Left ventricle myocardium superior (tissue), 1 donor: ENCODE data around the gene SLC6A3. TPM values are rescaled to one million over a fixed set of nuclear protein-coding genes. Genes with fewer than 3 reads are reported as not detected.
"Not testable (repeated sequence)": the region's sequence is repeated elsewhere in the genome, so short reads cannot be mapped to it uniquely, and the experiment has no call there.

Source experiments
- ATAC-seq: fragments of 200-7000 bp; cut with Tn5 transposase; one replicate; pipeline ENCODE4 v1.9.1; 2020; ENCODE audit warnings: mild to moderate bottlenecking, moderate library complexity
- DNase-seq: peaks from one replicate; pipeline ENCODE4 v3.0.0-alpha.2; 2020
- intact Hi-C: fragments of 100-400 bp; cut with micrococcal nuclease; formaldehyde crosslinking; loops from one replicate; pipeline ENCODE4 v1.11.0; 2022
- total RNA-seq: library from RNA; stranded (reverse); fragmentation: NEBNext Ultra II Directional; extraction: Animal tissue kit (Norgen Biotek cat#: 25700); gene quantifications from one replicate; pipeline ENCODE4 v1.2.1, GENCODE V29; 2021
- donor health status: DM: no; HTN: yes; CAD: no; lungs with severe emphysema.

Gene SLC6A3
- total RNA-seq, 1 donor from 2014 or later, result not detected

- DNase-seq, result no peak
- ATAC-seq, result no peak
- intact Hi-C loops, result no loop called here
Observed at GRCh38 chr5:1364211-1364610, 81.0 kb downstream of the SLC6A3 start.

GRCh38 chr5:1363581-1363980, 81.7 kb downstream of the SLC6A3 start:
- no peak for ATAC-seq
- intact Hi-C loops, result no loop called here
- no peak for DNase-seq

DNA sequence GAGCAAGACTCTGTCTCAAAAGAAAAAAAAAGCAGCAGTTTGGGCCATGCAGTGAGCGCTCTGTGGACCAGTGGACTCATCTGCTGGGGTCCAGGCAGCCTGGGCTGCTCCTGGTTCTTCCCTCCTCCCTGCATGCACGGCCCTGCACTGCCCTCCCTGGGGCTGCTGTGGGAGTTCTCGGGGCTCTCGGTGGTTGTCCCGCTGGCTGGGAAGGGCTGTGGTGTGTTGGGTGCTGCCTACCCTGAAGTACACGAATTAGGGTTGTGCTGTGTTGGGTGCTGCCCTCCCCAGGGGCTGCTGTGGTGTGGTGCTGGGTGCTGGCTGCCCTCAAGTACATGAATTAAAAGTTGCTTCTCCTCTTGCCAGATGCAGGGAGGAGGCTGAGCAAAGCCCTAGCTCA, 82.1 kb downstream of the SLC6A3 start:
- DNase-seq, result no peak
- ATAC-seq, result no peak
- intact Hi-C loops, result no loop called here

DNA sequence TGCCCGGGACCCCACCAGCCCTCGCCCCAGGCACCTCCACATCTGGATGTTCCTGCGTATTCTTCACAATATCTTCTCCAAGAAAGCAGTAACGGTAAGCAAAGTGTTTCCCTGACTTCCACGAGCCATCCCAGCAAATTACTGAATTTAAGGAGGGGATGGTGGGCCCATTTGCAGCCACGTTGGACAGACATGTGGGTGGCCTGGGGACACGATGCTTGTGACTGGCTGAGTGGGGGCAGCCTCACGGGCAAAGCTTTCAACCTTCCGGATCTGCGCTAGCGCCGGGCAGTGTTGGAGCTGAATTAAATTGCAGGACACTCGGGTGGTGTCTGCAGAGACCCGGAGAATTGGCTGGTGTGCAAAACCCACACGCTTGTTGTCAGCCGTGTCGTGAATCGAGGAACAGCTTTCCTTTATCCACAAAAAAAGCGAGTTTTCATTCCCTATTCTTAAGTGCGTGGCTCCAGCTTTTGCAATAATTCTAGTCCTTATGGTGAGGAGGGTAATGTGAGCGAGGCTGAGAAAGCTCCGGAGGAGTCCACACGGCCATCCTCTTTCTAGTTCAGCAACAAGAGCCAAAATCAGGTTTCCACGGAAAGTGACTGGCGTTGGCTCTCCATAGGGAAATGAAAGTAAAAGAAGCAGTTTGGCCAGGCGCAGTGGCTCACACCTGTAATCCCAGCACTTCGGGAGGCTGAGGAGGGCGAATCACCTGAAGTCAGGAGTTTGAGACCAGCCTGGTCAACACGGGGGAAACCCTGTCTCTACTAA, 82.8 kb downstream of the SLC6A3 start:
- intact Hi-C loops, result no loop called here
- ATAC-seq (no peak), DNase-seq (no peak)

DNA sequence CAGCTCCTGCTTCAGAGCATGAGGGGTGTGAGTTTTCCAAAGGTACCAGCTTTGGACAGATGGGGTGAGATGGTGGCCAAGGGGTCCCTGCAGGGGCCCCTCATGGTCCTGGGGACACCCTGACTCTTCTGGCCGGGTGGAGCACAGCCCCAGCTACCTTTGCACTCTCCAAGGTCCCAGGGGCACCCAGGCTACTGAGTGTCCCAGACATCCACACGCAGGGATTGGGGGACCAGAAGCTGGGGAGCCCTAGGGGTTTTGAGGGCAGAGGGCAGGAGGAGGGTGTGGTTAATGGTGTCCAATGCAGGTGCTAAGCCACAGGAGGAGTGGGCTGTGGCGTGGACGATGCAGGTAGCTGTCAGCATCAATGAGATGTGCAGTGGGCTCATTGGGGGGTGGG, 84.4 kb downstream of the SLC6A3 start:
- ATAC-seq, result no peak
- no peak for DNase-seq
- intact Hi-C loops, result no loop called here

GRCh38 chr5:1360367-1360766, 84.9 kb downstream of the SLC6A3 start:
- DNase-seq, ATAC-seq, intact Hi-C loops: not testable (repeated sequence)

DNA sequence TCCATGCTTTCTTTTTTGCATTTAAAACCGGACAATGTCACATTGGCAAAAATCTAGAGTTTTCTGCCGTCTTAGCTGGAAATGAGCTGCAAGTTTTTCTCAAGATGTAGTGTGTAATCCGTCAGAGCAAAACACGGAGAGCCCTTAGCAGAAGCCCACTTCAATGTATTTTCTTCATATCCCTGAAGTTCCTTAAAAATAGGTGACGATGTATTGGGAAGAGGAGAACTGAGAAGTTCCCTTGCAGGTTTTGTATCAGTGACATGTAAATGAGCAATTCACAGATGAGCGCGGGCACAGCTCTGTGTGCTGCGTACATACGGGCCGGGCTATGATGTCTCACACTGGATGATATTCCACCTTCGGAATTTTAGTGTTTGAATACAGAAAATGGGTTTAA, 85.5 kb downstream of the SLC6A3 start:
- no peak for DNase-seq
- intact Hi-C loops, result no loop called here
- no peak for ATAC-seq

GRCh38 chr5:1359031-1359645, 86.1 kb downstream of the SLC6A3 start:
- DNase-seq, result no peak
- intact Hi-C loops, result no loop called here
- ATAC-seq, result no peak

DNA sequence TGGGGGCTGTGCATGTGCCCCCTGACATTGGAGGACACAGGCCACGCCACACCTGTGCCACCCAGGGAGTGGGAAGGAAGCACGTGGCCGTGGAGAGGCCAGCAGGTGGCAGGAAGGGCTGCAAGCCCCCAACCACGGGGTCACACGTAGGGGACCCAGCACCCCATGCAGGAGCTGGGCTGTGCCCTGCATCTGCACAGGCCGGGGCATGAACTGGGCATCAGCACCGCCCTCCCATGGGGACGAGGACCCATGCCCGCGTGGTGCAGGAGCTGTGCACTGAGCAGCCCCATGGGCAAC, 86.6 kb downstream of the SLC6A3 start:
- DNase-seq (no peak), ATAC-seq (no peak)
- intact Hi-C loops, result no loop called here

DNA sequence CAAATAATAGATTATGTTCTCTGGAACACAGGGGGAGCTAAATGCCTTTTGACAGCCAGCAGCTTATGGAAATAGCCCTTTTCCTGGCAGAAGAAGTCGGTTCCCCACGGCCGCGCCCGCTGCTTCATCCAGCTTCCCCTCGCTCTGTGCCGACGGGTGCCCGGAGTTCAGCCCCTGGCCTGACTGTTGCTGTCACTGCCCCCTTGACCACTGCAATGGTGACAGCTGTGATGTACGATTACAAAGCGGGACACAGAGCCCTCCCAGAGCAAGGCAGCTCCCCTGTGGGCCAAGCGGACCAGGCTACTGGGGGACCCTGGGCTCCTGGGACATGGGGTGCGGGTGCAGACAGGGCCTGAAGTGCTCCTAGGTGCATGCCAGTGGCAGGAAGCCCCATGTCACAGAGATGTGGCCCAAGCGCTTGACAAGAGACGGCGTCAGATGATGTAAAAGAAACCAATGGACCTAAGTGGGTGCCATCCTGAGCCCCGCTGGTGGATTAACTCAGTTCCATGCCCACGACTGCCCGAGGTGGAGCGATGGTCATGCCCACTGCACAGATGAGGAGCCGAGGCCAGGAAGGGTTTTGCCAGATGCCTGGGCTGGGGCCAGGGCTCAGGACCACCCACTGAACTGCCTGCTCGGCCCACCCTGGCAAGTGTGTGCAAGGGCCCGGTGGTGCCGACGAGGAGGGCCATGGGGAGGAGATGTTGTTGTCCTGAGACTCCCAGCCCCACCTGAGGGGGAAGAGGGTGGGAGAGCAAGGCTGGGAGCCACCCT, 87.1 kb downstream of the SLC6A3 start:
- intact Hi-C loops, result no loop called here
- DNase-seq (no peak), ATAC-seq (no peak)

DNA sequence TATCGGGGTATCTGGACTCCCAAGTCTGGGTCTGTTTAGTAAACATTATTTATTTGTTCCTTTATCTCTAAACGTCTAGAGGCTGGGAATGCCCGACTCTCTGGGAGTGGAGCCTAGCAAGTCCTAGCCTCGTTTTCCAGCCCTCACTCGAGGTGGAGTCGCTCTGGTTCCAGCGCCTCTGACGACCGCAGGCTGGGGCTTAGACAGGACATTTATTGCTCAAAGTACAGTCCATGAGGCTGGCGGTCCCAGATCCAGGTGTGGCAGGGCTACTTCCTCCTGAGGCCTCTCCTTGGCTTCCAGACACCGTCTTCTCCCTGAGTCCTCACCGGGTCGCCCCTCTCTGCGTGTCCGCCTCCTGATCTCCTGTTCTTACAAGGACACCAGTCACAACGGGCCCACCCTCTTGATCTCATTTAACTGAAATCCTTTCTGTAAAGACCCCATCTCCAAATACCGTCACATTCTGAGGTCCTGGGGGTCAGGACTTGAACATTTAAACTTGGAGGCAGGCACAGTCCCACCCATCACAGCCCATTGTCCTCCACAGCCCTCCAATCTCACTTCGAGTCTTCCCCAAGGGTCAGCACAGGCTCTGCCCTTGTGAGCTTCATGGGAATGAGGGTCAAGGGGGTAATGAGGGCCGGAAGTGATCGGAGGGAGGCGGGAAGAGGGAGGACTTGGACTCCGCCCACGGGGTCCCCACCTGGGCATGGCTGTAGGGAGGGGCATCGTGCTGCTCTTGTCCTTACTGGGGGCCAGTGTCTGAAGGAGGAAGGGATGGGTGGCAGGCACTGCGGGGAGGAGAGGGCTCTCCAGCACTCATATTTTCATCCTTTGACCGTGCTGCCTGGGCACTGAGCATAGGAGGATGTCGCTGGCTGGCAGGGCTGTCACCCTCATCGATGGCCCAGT, 88.1 kb downstream of the SLC6A3 start:
- DNase-seq (no peak), ATAC-seq (no peak)
- intact Hi-C loops, result no loop called here

- intact Hi-C loops, result no loop called here
- DNase-seq (no peak), ATAC-seq (no peak)
Observed at GRCh38 chr5:1354576-1354975, 90.7 kb downstream of the SLC6A3 start.

DNA sequence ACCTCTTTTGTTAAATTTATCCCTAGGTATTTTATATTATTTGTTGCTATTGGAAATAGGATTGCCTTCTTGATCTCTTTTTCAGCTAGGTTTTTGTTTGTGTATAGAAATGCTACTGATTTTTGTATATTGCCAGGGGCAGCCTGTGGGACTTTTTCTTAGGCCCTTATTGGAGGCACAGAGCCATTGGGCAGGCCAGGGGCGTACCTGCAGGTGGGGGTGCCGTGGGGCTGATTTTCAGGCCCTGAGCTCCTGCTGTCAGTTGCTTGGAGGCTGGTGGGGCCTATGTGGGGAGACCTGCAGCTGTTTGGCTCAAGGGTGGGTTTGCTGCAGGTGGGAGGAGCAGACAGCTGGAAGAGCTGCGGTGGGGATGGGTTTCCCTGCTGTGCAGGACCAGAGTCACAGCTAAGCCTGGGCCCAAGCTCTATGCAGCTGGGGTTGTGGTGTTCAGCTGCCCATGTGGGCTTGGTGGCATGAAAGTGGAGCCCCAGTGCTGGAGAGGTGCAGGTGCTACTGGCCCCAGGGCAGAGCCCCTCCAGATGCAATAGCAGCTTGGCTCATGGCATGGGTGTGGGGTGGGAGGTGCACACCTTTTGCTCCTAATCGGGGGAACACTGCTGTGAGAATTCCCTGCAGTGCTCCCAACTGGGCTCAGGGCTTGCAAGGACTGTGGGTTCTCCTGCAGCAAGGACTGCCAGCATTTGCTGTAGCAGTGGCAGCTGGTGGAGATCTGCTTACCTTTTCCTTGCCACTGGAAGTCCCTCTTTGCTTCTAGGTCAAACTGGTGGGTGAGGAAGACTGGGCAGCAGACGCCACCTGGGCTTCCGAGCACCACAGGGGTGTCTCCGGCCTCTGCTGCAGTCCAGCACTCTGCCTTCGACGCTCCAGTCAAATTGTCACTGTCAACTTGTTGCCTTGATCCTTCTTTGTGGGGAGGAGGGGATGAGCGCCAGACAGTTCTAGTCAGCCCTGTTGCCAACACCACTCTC, 92.7 kb downstream of the SLC6A3 start:
- ATAC-seq, result no peak
- DNase-seq, result no peak
- intact Hi-C loops, result no loop called here

- ATAC-seq, result no peak
- no peak for DNase-seq
- intact Hi-C loops, result no loop called here
Observed at GRCh38 chr5:1351156-1351555, 94.1 kb downstream of the SLC6A3 start.

DNA sequence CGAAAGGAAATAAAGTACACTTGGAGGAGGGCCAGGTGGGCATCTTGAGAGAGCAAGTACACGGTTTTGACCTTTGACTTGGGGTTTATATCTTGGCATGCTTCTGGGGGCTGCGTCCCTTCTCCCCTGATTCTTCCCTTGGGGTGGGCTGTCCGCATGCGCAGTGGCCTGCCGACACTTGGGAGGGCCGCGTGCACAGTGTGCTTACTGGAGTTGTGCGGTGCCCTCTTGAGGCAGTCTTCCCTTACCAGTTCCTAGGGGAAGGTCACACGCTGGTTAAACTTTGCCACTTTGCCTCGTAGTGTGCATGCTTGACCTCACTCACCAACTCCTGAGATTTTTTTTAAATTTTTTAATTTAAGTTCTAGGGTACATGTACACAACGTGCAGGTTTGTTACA, 96.0 kb downstream of the SLC6A3 start:
- ATAC-seq (no peak), DNase-seq (no peak)
- intact Hi-C loops, result no loop called here

GRCh38 chr5:1348986-1349245, 96.3 kb downstream of the SLC6A3 start:
- intact Hi-C loops, result no loop called here
- no peak for ATAC-seq
- no peak for DNase-seq

- DNase-seq (no peak), ATAC-seq (no peak)
- intact Hi-C loops, result no loop called here
Observed at GRCh38 chr5:1347571-1347970, 97.7 kb downstream of the SLC6A3 start.

DNA sequence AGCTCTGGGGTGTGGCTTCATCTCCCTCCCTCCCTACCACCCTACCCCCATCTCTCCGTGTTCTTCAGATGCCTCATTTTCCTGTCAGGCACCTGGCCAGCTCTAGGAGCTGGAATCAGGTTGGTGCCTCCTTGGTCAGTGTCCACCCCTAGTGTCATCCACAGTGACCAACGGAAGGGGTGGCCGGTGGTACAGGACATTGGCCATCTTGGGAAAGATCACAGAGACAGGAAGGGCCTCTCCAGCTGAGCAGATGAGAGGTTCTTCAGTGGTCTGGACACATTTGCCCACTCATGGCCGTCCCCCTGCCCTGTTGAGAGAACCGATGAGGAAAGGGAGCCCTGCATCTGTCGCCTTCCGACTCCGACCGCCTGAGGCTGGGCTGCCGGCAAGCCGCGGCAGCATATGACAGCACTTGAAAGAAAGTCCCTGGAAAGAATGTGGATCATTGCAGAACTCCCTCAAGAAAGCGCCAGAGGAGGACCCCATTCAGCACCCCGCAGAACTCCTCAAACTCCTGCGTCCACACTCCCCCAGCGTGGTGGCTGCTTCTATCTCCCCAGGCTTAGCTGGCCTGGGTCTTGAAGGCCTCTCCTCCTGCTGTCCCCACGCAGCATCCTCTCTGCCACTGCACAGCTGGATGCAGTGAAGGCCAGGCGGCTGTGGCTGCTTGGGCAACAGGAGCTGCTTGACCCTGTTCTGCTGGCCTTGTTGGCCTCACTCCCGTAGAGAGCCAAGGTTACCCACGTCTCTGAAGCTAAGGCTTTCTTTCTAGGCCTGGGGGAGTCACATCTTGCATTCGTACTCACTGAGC, 98.4 kb downstream of the SLC6A3 start:
- intact Hi-C loops, result no loop called here
- no peak for DNase-seq
- no peak for ATAC-seq
